K562 (cell line): ENCODE data around the gene TMEM116.

Experiments
- SLC30A9 ChIP-seq: fragments of 250-450 bp; sonication (Bioruptor Pico); IDR thresholded peaks from 2 replicates; pipeline ENCODE4 v1.8.0; 2022; ENCODE audit warnings: mild to moderate bottlenecking, moderate library complexity
- SMARCA5 ChIP-seq: fragments of 450-650 bp; IDR thresholded peaks from 2 replicates; pipeline ENCODE4 v1.6.1; 2016

DNA sequence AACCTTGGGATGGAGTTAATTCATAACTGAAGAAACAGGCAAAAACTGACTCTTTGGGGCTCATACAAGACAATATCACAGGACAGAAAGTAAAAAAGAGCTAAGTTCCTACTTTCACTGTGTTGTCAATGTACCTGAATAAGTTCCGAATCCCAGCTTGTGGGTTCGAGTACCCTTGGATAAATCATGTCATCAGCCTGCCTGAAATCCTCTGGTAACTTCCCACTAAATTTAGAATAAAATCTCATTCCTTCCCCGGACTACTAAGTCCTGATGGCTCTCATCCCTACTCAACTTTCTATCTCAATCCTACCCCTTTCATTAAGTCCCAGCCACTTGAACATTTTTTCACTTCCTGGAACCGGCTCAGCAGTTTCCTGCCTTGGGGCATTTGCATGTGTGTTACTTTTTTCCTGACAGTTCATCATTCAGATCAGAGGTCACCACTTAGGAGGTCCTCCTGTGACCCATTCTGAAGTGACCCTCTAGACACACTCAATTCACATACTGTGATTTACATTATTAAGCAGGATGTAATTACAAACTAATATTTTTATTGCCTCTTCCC, 12.9 kb upstream of the TMEM116 start:
- TF ChIP-seq SLC30A9 (CRISPR knock-in tag) (no peak), SMARCA5 (no peak)
